Skin of body (tissue), 2 donors: ENCODE data around the gene UMPS. TPM values are rescaled to one million over a fixed set of nuclear protein-coding genes. Genes with fewer than 3 reads are reported as not detected.
"Not testable (repeated sequence)": the region's sequence is repeated elsewhere in the genome, so short reads cannot be mapped to it uniquely, and the experiment has no call there.

Source experiments
- DNase-seq: peaks from one replicate; lab custom pipeline; 2025; lab: John Stamatoyannopoulos, UW
- total RNA-seq: library from RNA; depleted of rRNA; stranded (reverse); fragments of >200 nt; gene quantifications from one replicate; pipeline ENCODE4 v1.2.3, GENCODE V29; 2014

UMPS gene
- total RNA-seq, 1 donor from 2014 or later: 25.7 TPM

DNA sequence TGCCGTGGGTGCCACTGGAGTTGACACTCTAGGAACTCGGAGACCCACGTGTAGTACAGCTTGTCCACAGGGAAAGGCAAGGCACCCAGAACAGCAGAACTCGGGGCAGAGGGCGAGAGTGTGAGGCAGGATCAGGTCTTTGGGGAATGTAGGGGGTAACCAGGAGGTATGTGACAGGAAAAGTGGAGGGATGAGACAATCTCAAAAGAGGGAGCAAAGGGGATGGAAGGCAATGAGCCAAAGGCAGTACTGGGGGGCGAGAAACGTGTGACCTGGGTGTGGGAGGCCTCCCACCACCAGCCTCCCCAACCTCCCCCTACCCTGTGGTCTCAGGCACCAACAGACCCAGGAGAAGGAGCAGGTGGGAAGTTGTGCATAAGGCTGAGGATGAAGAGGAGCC lies 48.9 kb downstream of the UMPS start:
- no peak for DNase-seq

DNA sequence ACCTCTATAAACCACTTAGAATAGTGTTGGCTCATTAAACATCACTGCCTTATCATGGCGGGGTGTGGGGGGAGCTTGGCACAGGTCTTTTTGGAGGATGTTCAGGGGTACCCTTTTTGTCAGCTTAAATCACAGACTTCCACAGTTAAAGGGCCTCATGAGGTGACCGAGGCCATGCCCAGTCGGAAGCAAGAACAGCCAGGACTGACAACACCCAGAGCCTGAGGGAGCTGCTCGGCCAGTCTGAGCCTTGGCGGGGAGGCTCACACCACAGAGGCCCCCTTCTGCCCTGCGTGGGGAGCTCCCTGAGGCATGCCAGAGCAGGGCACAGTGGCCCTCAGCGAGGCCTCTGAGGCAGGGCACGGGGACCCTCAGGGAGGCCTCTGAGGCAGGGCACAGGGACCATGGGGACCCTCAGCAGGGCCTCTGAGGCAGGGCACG lies 49.5 kb downstream of the UMPS start:
- no peak for DNase-seq

GRCh38 chr3:124780356-124780755 lies 50.1 kb downstream of the UMPS start:
- peak; percentile 96 for DNase-seq

GRCh38 chr3:124780761-124781475 lies 50.7 kb downstream of the UMPS start:
- DNase-seq: peak; percentile 93

- peak; percentile 30 for DNase-seq
These were observed 51.5 kb downstream of the UMPS start for GRCh38 chr3:124781476-124782376.

DNA sequence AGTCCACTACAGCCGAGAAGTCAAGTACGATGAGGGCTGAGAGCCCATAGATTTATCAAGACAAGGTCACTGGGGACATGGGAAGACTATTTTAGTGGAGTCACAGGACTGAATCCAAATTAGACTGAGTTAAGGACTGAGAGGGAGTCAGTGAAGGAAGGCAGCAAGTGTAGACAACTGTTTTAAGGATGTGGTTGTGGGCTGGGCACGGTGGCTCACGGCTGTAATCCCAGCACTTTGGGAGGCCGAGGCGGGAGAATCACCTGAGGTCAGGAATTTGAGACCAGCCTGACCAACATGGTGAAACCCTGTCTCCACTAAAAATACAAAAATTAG lies 52.1 kb downstream of the UMPS start:
- not testable (repeated sequence) for DNase-seq

GRCh38 chr3:124783696-124784095 lies 53.4 kb downstream of the UMPS start:
- DNase-seq: no peak

GRCh38 chr3:124784686-124785382 lies 54.6 kb downstream of the UMPS start:
- no peak for DNase-seq

DNA sequence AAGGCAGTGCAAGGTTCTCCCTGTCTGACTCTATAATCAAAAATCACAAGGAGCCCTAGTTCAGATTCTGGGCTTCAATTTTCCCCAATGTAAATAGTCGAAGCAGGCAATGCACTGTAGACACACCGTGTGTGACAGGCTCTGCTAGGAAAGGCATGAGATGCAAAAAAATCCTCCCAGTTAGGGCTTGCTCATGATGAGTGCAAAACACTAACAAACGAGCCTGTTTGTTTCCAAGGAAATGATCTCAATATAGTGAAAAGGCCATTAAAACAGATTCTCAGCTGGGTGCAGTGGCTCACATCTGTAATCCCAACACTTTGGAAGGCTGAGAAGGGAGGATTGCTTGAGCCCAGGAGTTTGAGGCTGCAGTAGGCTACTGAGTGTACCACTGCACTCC lies 55.7 kb downstream of the UMPS start:
- no peak for DNase-seq

DNA sequence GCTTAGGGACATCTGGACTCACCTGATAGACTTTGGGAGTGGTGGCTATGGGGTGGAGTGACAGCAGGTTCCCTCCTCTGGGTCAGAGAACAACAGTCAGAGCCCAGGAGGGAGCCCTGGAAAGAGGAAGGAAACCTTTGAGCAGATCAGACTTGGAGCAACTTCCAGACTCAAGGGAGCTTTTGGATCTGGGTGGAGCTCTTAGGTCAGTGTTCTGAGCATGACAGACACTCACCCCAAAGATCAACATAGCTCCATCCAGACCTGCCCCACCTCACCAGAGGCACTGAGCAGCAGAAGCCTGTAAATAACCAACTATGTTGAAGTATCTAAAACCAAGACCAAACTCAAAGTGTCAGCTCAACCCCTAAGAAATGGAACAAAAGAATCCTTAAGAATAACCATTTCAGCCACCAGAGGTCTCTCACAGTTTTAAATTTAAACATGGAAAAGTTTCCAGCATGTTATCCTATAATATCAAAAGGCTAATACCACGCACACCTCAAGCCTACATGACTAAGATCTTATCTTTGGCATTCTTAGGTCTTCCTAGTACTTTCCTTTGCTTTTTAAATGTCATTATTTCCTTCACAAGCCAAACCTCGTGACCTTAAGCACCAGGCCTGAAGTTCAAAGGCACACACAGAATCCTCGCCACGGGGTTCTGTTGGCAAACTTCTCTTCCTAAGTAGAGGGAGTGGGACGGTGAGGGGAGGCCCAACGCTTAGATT lies 56.4 kb downstream of the UMPS start:
- peak; percentile 28 for DNase-seq

GRCh38 chr3:124787476-124788195 lies 57.4 kb downstream of the UMPS start:
- peak; percentile 54 for DNase-seq

- DNase-seq: no peak
These were observed 58.0 kb downstream of the UMPS start for GRCh38 chr3:124788254-124788745.

DNA sequence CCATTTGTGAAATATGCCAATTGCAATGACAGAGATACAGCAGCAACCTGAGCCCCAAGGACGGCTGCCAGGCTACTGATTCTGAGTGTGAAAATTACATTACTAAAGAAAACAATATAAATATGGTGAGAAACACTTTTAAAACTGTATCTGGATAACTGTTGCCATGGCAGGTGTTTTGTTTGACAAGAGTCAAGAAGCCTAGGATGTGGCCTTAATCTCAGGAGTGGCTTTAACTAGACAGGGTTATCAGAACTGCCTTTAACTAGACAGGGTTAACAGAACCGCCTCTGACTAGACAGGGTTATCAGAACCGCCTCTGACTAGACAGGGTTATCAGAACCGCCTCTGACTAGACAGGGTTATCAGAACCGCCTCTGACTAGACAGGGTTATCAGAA lies 58.9 kb downstream of the UMPS start:
- not testable (repeated sequence) for DNase-seq

- DNase-seq: peak; percentile 92
These were observed 60.9 kb downstream of the UMPS start for GRCh38 chr3:124791142-124791541.

DNA sequence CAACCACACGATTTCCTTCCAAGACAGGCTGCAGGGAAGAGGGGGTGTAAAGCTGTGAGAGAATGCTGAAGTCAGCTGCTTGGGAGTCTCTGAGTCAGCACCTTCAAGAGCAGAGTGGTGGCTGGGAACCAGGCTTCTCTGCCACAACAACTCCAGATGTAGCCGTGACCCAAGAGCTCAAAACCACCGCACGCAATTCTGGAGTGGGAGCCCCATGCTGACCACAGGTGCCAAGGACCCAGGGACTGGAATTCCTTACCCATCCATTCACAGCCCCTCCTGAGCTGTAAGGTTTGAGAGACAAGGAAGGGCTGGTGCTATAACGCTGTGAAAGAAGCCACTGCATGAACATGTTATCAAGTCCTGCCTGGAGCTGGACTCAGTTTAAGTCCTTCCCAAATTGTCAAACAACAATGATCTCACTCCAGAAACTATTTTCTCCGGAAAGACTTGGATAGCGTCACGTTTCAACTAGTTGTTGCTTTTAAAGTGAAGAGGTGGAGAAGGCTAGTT lies 61.4 kb downstream of the UMPS start:
- DNase-seq: peak; percentile 90

DNA sequence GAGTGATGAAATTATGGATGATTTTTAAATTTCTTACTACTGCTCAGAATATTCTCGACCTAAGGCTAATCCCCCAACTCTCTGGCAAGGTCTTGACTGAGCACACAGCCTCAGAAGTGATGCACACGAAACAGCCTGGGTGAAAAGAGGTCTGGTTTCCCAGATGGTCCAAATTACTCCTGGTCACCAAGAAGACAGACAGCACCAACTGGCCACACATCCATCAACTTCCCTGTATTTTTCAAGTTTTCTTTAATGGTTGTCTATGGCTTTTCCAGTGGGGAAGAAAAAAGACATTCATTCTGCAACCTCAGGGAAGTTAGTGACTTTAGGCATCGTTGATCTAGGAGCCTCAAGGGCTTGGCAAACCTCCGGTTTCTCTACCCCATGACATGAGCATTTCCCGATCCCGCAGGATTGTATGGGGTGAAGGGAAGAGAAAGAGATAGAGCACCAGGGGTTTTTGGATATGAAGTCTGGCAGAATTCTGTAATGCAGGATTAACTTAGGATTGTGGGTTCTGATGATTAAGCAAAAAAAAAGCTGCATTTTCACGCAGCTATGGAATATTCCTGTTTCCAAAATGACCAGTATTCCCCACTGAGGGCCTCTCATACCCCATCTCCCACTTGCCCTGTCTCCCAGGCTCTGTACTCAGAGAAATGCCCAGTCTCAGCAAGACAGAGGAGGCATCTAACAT lies 62.2 kb downstream of the UMPS start:
- DNase-seq: peak; percentile 40

DNA sequence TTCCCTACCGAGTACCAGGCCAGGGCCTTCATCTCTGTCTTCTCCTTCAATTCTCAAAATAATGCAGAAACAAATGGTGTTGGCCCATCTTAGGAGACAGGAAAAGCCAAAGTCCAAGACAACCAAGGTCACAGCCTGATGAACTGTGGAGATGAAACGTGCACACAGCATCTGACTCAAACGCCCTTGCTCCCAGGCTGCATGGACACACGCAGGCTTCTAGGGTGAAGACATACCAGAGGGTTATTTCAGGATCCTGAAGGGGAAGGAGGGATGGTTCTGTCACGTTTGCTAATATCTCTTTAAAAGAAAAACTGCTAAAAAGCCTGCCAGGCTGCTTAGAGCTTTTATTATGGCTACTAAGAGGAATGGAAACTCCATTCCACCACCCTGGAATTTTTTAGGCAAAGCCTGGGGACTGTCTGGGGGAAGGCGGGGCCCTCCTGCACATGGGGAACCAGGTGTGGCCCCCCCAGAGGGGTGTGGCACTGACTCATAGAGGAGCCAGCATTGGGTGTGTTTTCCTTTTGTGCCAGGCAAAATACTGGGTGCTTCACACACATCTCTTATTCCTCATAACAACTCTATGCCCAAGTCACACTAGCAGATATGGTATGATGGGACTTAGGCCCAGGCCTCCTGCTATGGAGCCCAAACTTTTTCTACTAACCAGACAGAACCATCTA lies 62.9 kb downstream of the UMPS start:
- no peak for DNase-seq

DNA sequence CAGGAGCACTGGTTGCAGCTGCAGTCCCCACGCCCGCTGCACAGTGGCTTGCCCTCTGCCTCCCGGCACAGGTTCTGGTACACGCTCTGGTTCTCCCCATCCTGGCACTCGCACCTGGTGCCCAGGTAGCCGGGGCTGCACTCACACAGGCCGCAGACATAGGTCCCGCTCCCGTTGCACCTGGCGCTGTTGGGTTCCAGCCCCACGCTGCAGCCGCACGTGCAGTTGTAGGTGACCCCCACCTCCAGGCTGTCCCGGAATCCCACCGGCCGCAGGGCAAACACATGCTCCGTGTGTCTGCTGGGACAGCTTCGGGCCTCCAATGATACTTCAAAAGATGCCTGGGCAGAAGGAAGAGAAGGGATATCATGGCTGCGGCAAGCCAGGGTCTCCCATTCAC lies 66.2 kb downstream of the UMPS start:
- no peak for DNase-seq

GRCh38 chr3:124797426-124797945 lies 67.2 kb downstream of the UMPS start:
- no peak for DNase-seq
